ENCODE results near the gene NAB2.

The NAB2 gene

GRCh38 chr12:57131896-57132744, 43.2 kb downstream of the NAB2 start:
- DNase-seq (ENCODE audit: low read depth, low spot score) = no peak

DNA sequence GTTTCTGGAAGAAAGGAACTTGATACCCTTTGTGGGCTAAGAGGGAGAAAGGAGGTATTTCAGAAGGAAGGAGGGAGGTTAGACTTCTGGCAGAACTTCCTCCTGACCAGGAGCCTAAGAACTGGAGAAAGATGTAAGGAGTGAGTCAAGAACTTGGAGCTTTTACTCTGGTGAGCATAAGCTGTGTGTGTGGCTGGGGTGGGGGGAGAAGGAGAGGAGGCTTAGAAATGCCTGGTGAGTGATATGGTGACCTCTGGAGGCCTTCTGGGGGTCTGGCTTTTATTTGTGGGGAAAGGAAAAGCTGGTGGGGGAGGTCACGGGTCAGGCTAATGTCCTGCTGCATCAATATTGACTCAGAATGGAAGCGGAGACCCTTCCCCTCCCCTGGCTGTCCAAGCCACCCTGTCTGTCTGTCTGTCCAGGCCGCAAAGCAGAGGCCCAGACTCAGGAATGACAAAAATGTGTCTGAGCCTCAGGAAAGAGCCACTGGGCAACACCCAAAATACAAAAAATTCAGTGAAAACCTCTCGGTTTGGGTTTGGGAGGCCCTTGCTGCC, 44.2 kb downstream of the NAB2 start:
- no peak for DNase-seq (ENCODE audit: low read depth, low spot score)

- DNase-seq (ENCODE audit: low read depth, low spot score) = no peak
These were observed 45.0 kb downstream of the NAB2 start for GRCh38 chr12:57133916-57134315.

DNA sequence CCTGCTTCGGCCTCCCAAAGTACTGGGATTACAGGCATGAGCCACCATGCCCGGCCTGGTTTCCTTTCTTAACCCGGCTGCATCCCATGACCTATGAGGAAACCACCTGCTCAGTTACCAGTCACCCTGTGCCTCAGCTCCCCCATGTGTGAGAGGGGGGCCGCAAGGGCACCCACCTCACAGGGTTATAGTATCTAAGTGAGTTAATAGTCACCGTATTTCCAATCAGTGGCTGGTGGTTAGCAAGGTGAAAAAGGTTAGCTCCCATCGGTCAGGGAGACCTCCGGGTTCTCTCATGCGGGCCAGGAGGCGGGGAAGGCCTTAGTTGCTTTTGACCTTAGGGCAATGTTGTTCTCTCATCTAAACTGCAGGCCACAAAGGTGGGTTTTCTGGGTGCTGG, 46.0 kb downstream of the NAB2 start:
- no peak for DNase-seq (ENCODE audit: low read depth, low spot score)

DNA sequence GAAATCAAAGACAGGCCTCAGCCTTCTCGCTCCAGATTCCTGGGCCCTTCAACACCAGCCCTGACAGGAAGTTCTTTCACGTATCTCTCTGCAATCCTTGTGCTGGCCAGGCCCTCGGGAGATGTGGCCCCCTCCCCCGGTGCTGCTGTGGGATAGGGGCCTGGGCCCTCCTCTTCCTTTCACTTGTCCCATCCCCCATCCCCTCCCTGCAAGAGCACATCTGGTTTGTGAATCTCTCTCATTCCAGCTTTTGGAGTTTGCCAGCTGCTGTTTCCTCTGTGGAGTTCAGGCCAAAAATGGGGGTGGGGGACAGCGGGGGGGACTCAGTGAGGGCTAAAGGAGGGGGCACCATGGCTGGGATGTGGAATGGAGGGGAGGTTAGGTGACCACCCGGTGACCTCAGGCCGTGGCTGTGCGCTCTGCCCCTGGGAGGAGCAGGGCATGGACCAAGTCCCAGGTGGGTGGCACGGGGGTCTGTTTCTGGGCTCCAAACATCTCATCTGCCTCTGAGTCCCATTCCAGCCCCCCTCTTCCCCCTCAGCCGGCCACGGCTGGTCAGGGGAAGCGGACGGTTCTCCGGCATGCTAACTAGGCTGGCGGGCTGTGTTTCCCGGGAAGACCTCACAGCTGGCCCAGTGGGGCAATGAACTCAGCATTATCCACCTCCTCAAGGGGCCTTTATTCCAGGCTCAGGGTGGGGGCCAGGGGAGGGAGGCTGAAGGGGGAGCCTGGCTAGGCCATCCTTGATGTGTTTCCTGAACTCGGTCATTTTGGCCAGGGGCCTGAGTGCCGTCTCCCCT, 46.8 kb downstream of the NAB2 start:
- no peak for DNase-seq (ENCODE audit: low read depth, low spot score)

DNA sequence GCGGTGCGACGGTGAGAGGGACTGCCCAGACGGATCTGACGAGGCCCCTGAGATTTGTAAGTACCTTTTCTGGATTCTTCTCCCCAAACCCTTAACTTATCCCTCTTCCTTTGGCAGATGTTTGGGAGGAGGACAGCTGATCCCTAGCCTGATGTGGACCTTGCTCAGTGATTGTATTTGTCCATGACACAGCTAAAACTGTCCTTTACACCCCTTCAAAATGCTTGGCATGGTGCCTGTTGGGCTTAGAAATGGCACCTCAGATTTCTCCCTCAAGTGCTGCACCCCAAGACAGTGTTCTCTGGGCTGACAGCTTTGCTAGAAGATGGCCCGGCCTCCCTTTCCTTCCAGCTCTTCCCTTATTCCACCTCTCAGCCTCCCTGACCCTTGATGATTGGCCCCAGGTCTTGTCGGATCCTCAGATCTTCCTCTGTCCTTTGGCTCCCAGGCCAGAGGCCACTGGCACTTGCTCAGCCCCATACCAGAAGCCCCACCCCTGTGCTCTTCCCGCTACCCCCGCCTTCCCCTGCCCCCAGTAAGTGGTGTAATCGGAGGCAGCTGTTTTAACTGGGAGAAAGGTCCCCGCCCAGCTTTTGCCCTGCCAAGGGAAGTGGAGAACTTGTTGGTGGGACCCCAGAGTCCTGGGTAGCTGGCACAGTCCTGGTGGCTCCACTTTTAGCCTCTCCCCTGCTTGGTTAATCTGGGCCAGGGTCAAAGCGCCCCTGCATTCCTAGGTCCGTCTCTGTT, 49.8 kb downstream of the NAB2 start:
- DNase-seq (ENCODE audit: low read depth, low spot score) = no peak

GRCh38 chr12:57139796-57140649, 51.1 kb downstream of the NAB2 start:
- DNase-seq (ENCODE audit: low read depth, low spot score) = no peak

GRCh38 chr12:57141249-57141648, 52.3 kb downstream of the NAB2 start:
- no peak for DNase-seq (ENCODE audit: low read depth, low spot score)

- no peak for DNase-seq (ENCODE audit: low read depth, low spot score)
These were observed 53.2 kb downstream of the NAB2 start for GRCh38 chr12:57142121-57142520.

DNA sequence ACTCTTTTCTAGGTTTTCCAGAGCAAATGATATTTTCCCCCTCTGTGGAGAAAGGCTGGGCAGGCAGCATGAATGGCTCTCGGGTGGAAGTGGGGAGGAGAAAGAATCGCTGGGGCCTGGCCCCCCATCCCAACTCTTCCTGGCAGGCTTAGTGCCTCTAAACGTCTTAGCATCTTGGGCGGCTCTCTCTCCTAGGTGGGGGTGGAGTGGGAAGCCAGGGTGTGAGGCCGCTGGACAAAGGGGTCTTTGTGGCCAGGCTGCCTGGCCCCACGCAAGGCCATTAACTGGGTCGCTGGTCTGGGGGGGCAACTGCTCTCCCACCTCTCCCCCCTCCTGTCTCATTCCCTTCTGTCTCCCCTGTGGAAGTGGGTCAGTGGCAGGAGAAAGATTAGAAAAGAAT, 53.8 kb downstream of the NAB2 start:
- DNase-seq (ENCODE audit: low read depth, low spot score) = no peak

- DNase-seq (ENCODE audit: low read depth, low spot score) = no peak
These were observed 54.5 kb downstream of the NAB2 start for GRCh38 chr12:57143454-57143853.

All from activated naive CD8-positive, alpha-beta T cell treated with anti-CD3 and anti-CD28 coated beads, Interleukin-2, amount 50 U/mL, for 16 hours (primary cell).